ENCODE results near the gene RDH5.
A peak's percentile ranks its signal among the peaks of the same experiment; 100 is the strongest.

The RDH5 gene

GRCh38 chr12:55720894-55721444 is 776 bp downstream of the RDH5 start:
- H3K9ac ChIP-seq (ENCODE audit: low read depth in 1 of 2, low read length in 2 of 2): peak overlapping the region; percentile 46 to 48
- H3K27me3 ChIP-seq (ENCODE audit: control insufficient read depth in 1 of 2, insufficient read depth in 2 of 2, low read length in 2 of 2): no peaks in the 10 kb centered on the region
- H3K4me1 ChIP-seq (ENCODE audit: control insufficient read depth in 1 of 2, insufficient read depth in 2 of 2, low read length in 2 of 2): peaks cover 71 to 85% of the 10 kb centered on the region in 2 donors
- H3K4me3 ChIP-seq (ENCODE audit: low read depth in 1 of 2, low read length in 2 of 2): peak overlapping the region; percentile 57 to 59
- H3K36me3 ChIP-seq (ENCODE audit: control insufficient read depth in 1 of 2, insufficient read depth in 2 of 2, low read length in 2 of 2): peaks cover 12 to 33% of the 10 kb centered on the region in 2 donors
- H3K27ac ChIP-seq (ENCODE audit: low read depth, low read length): no peak overlapping the region
- no peaks in the 10 kb centered on the region for H3K9me3 ChIP-seq (ENCODE audit: control insufficient read depth in 1 of 2, low read length in 2 of 2)

GRCh38 chr12:55721601-55722213 is 1.5 kb downstream of the RDH5 start:
- peaks cover 13 to 40% of the 10 kb centered on the region in 2 donors for H3K36me3 ChIP-seq (ENCODE audit: control insufficient read depth in 1 of 2, insufficient read depth in 2 of 2, low read length in 2 of 2)
- peaks cover 70 to 84% of the 10 kb centered on the region in 2 donors for H3K4me1 ChIP-seq (ENCODE audit: control insufficient read depth in 1 of 2, insufficient read depth in 2 of 2, low read length in 2 of 2)
- peak overlapping the region; percentile 36 to 48 for H3K9ac ChIP-seq (ENCODE audit: low read depth in 1 of 2, low read length in 2 of 2)
- H3K9me3 ChIP-seq (ENCODE audit: control insufficient read depth in 1 of 2, low read length in 2 of 2): no peaks in the 10 kb centered on the region
- no peak overlapping the region for H3K27ac ChIP-seq (ENCODE audit: low read depth, low read length)
- no peaks in the 10 kb centered on the region for H3K27me3 ChIP-seq (ENCODE audit: control insufficient read depth in 1 of 2, insufficient read depth in 2 of 2, low read length in 2 of 2)
- H3K4me3 ChIP-seq (ENCODE audit: low read depth in 1 of 2, low read length in 2 of 2): peak overlapping the region; percentile 57 to 59

- Histone ChIP-seq H3K27me3 (ENCODE audit: control insufficient read depth in 1 of 2, insufficient read depth in 2 of 2, low read length in 2 of 2) (no peaks in the 10 kb centered on the region), H3K4me3 (ENCODE audit: low read depth in 1 of 2, low read length in 2 of 2) (no peak overlapping the region), H3K9ac (ENCODE audit: low read depth in 1 of 2, low read length in 2 of 2) (peak overlapping the region in 1 of 2 donors; percentile 18), H3K36me3 (ENCODE audit: control insufficient read depth in 1 of 2, insufficient read depth in 2 of 2, low read length in 2 of 2) (peaks cover 13 to 40% of the 10 kb centered on the region in 2 donors), H3K4me1 (ENCODE audit: control insufficient read depth in 1 of 2, insufficient read depth in 2 of 2, low read length in 2 of 2) (peaks cover 69 to 84% of the 10 kb centered on the region in 2 donors), H3K9me3 (ENCODE audit: control insufficient read depth in 1 of 2, low read length in 2 of 2) (no peaks in the 10 kb centered on the region), H3K27ac (ENCODE audit: low read depth, low read length) (no peak overlapping the region)
These were observed 2.8 kb downstream of the RDH5 start for GRCh38 chr12:55722948-55723347.

GRCh38 chr12:55723516-55724225 is 3.5 kb downstream of the RDH5 start:
- H3K9ac ChIP-seq (ENCODE audit: low read depth in 1 of 2, low read length in 2 of 2): peak overlapping the region in 1 of 2 donors; percentile 20
- H3K4me3 ChIP-seq (ENCODE audit: low read depth in 1 of 2, low read length in 2 of 2): no peak overlapping the region
- H3K27ac ChIP-seq (ENCODE audit: low read depth, low read length): no peak overlapping the region
- no peaks in the 10 kb centered on the region for H3K9me3 ChIP-seq (ENCODE audit: control insufficient read depth in 1 of 2, low read length in 2 of 2)
- H3K36me3 ChIP-seq (ENCODE audit: control insufficient read depth in 1 of 2, insufficient read depth in 2 of 2, low read length in 2 of 2): peaks cover 13 to 40% of the 10 kb centered on the region in 2 donors
- H3K4me1 ChIP-seq (ENCODE audit: control insufficient read depth in 1 of 2, insufficient read depth in 2 of 2, low read length in 2 of 2): peaks cover 62 to 78% of the 10 kb centered on the region in 2 donors
- H3K27me3 ChIP-seq (ENCODE audit: control insufficient read depth in 1 of 2, insufficient read depth in 2 of 2, low read length in 2 of 2): no peaks in the 10 kb centered on the region

- H3K27me3 ChIP-seq (ENCODE audit: control insufficient read depth in 1 of 2, insufficient read depth in 2 of 2, low read length in 2 of 2): no peaks in the 10 kb centered on the region
- H3K4me1 ChIP-seq (ENCODE audit: control insufficient read depth in 1 of 2, insufficient read depth in 2 of 2, low read length in 2 of 2): peaks cover 55 to 71% of the 10 kb centered on the region in 2 donors
- no peak overlapping the region for H3K4me3 ChIP-seq (ENCODE audit: low read depth in 1 of 2, low read length in 2 of 2)
- no peak overlapping the region for H3K27ac ChIP-seq (ENCODE audit: low read depth, low read length)
- peak overlapping the region in 1 of 2 donors; percentile 20 for H3K9ac ChIP-seq (ENCODE audit: low read depth in 1 of 2, low read length in 2 of 2)
- H3K36me3 ChIP-seq (ENCODE audit: control insufficient read depth in 1 of 2, insufficient read depth in 2 of 2, low read length in 2 of 2): peaks cover 13 to 38% of the 10 kb centered on the region in 2 donors
- H3K9me3 ChIP-seq (ENCODE audit: control insufficient read depth in 1 of 2, low read length in 2 of 2): no peaks in the 10 kb centered on the region
These were observed 4.2 kb downstream of the RDH5 start for GRCh38 chr12:55724226-55724939.

GRCh38 chr12:55724940-55725309 is 4.7 kb downstream of the RDH5 start:
- H3K9ac ChIP-seq (ENCODE audit: low read depth in 1 of 2, low read length in 2 of 2): no peak overlapping the region
- H3K36me3 ChIP-seq (ENCODE audit: control insufficient read depth in 1 of 2, insufficient read depth in 2 of 2, low read length in 2 of 2): peaks cover 13 to 37% of the 10 kb centered on the region in 2 donors

GRCh38 chr12:55725556-55725955 is 5.4 kb downstream of the RDH5 start:
- Histone ChIP-seq H3K4me1 (ENCODE audit: control insufficient read depth in 1 of 2, insufficient read depth in 2 of 2, low read length in 2 of 2) (peaks cover 55 to 70% of the 10 kb centered on the region in 2 donors), H3K9me3 (ENCODE audit: control insufficient read depth in 1 of 2, low read length in 2 of 2) (no peaks in the 10 kb centered on the region), H3K4me3 (ENCODE audit: low read depth in 1 of 2, low read length in 2 of 2) (no peak overlapping the region), H3K9ac (ENCODE audit: low read depth in 1 of 2, low read length in 2 of 2) (no peak overlapping the region), H3K36me3 (ENCODE audit: control insufficient read depth in 1 of 2, insufficient read depth in 2 of 2, low read length in 2 of 2) (peaks cover 13 to 37% of the 10 kb centered on the region in 2 donors), H3K27me3 (ENCODE audit: control insufficient read depth in 1 of 2, insufficient read depth in 2 of 2, low read length in 2 of 2) (no peaks in the 10 kb centered on the region), H3K27ac (ENCODE audit: low read depth, low read length) (no peak overlapping the region)

More at GRCh38 chr12:55724940-55725309, 4.7 kb downstream of the RDH5 start:
- Histone ChIP-seq H3K27me3 (ENCODE audit: control insufficient read depth in 1 of 2, insufficient read depth in 2 of 2, low read length in 2 of 2) (no peaks in the 10 kb centered on the region), H3K4me1 (ENCODE audit: control insufficient read depth in 1 of 2, insufficient read depth in 2 of 2, low read length in 2 of 2) (peaks cover 52 to 70% of the 10 kb centered on the region in 2 donors), H3K27ac (ENCODE audit: low read depth, low read length) (no peak overlapping the region), H3K4me3 (ENCODE audit: low read depth in 1 of 2, low read length in 2 of 2) (no peak overlapping the region), H3K9me3 (ENCODE audit: control insufficient read depth in 1 of 2, low read length in 2 of 2) (no peaks in the 10 kb centered on the region)

- H3K9me3 ChIP-seq (ENCODE audit: control insufficient read depth in 1 of 2, low read length in 2 of 2): no peaks in the 10 kb centered on the region
- H3K4me3 ChIP-seq (ENCODE audit: low read depth in 1 of 2, low read length in 2 of 2): peak overlapping the region; percentile 82 to 97
- peak overlapping the region; percentile 88 to 98 for H3K9ac ChIP-seq (ENCODE audit: low read depth in 1 of 2, low read length in 2 of 2)
- H3K27ac ChIP-seq (ENCODE audit: low read depth, low read length): peak overlapping the region; percentile 24
- peaks cover 13 to 37% of the 10 kb centered on the region in 2 donors for H3K36me3 ChIP-seq (ENCODE audit: control insufficient read depth in 1 of 2, insufficient read depth in 2 of 2, low read length in 2 of 2)
- peaks cover 43 to 59% of the 10 kb centered on the region in 2 donors for H3K4me1 ChIP-seq (ENCODE audit: control insufficient read depth in 1 of 2, insufficient read depth in 2 of 2, low read length in 2 of 2)
- H3K27me3 ChIP-seq (ENCODE audit: control insufficient read depth in 1 of 2, insufficient read depth in 2 of 2, low read length in 2 of 2): no peaks in the 10 kb centered on the region
These were observed 6.8 kb downstream of the RDH5 start for GRCh38 chr12:55726971-55727370.

GRCh38 chr12:55727643-55728185 is 7.5 kb downstream of the RDH5 start:
- H3K9ac ChIP-seq (ENCODE audit: low read depth in 1 of 2, low read length in 2 of 2): peak overlapping the region; percentile 88 to 98
- peak overlapping the region; percentile 82 to 97 for H3K4me3 ChIP-seq (ENCODE audit: low read depth in 1 of 2, low read length in 2 of 2)
- peak overlapping the region; percentile 96 for H3K27ac ChIP-seq (ENCODE audit: low read depth, low read length)
- H3K36me3 ChIP-seq (ENCODE audit: control insufficient read depth in 1 of 2, insufficient read depth in 2 of 2, low read length in 2 of 2): peaks cover 13 to 37% of the 10 kb centered on the region in 2 donors
- H3K4me1 ChIP-seq (ENCODE audit: control insufficient read depth in 1 of 2, insufficient read depth in 2 of 2, low read length in 2 of 2): peaks cover 43 to 55% of the 10 kb centered on the region in 2 donors
- H3K9me3 ChIP-seq (ENCODE audit: control insufficient read depth in 1 of 2, low read length in 2 of 2): no peaks in the 10 kb centered on the region
- no peaks in the 10 kb centered on the region for H3K27me3 ChIP-seq (ENCODE audit: control insufficient read depth in 1 of 2, insufficient read depth in 2 of 2, low read length in 2 of 2)
